ENCODE measurements around the gene ENOX2. TPM values are rescaled to one million over a fixed set of nuclear protein-coding genes. Genes with fewer than 3 reads are reported as not detected.

Gene ENOX2
- polyA plus RNA-seq, 1 donor (not counting 4 experiments of a cell fraction or from before 2014, with no cell fraction given): 24.5 TPM

DNA sequence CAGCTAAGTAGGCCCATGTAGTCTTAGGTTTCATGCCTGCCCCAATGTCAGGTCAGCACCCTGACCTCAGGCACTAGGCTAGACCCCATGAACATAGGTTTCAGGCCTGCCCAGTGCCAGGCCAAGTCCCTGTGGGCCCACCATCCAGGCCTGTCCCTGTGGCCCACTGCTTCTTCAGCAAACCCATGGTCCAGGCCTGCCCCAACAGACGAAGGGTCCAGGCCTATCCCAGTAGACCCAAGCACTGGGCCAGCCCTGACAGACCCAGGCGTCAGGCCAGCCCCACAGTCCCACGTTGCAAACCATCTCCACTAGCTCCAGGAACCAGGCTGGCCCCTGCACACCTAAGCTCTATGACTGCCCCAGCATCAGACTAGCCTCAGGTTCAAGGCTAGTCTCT, 92.4 kb downstream of the ENOX2 start:
- dilution Hi-C loops (cut with MboI; ENCODE audit: extremely low pct_ligation_motif_present, low sequenced_read_pairs): no loop called here
- FAIRE-seq: no peak

DNA sequence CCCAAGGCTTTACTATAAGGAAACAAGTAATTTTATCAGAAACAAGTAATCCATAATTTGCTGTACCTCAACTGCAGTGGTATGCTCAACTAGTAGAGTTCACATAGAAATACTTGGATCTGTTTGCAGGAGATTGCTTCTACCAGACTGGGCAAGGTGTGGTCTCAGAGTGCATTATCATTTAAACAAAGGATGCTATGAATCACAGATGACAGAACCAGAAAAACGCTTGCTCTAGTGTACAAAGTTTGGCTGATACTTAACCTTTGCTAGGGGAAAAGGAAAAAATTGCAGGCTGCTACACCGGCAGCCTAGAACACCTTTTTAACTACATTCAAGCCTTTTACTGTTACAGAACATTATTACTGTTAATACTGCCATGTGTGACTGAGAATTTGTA, 97.1 kb downstream of the ENOX2 start:
- dilution Hi-C loops (cut with MboI; ENCODE audit: extremely low pct_ligation_motif_present, low sequenced_read_pairs): no loop called here
- Histone ChIP-seq H3K4me1 (ENCODE audit: control insufficient read depth, extremely low read depth, insufficient read depth, low read length) (peaks cover 10% of the 10 kb centered on the region), H3K79me2 (ENCODE audit: control insufficient read depth, insufficient read depth, low read length) (no peaks in the 10 kb centered on the region), H3K36me3 (ENCODE audit: control insufficient read depth in 2 of 2, extremely low read depth in 1 of 2, insufficient read depth in 2 of 2, low read length in 2 of 2) (no peaks in the 10 kb centered on the region), H3K9me1 (ENCODE audit: control insufficient read depth, extremely low read depth, insufficient read depth, low read length) (no peaks in the 10 kb centered on the region), H3K4me2 (ENCODE audit: control insufficient read depth, extremely low read depth, insufficient read depth, low read depth, low read length) (no peak overlapping the region), H3K9me3 (ENCODE audit: control insufficient read depth, low read depth, low read length) (no peaks in the 10 kb centered on the region), H3K27me3 (ENCODE audit: control insufficient read depth, extremely low read depth, insufficient read depth, low read length) (no peaks in the 10 kb centered on the region), H2AFZ (ENCODE audit: control insufficient read depth, low read length) (no peak overlapping the region), H3K9ac (ENCODE audit: control insufficient read depth, extremely low read depth, insufficient read depth, low read length) (no peak overlapping the region), H3K27ac (ENCODE audit: control insufficient read depth, insufficient read depth, low read length) (no peak overlapping the region), H4K20me1 (ENCODE audit: control insufficient read depth, extremely low read depth, insufficient read depth, low read length) (no peaks in the 10 kb centered on the region), H3K4me3 (ENCODE audit: control insufficient read depth in 2 of 3, extremely low read depth in 1 of 3, insufficient read depth in 2 of 3, low read depth in 1 of 3, low read length in 3 of 3) (no peak overlapping the region)
- TF ChIP-seq, protein P1, sequence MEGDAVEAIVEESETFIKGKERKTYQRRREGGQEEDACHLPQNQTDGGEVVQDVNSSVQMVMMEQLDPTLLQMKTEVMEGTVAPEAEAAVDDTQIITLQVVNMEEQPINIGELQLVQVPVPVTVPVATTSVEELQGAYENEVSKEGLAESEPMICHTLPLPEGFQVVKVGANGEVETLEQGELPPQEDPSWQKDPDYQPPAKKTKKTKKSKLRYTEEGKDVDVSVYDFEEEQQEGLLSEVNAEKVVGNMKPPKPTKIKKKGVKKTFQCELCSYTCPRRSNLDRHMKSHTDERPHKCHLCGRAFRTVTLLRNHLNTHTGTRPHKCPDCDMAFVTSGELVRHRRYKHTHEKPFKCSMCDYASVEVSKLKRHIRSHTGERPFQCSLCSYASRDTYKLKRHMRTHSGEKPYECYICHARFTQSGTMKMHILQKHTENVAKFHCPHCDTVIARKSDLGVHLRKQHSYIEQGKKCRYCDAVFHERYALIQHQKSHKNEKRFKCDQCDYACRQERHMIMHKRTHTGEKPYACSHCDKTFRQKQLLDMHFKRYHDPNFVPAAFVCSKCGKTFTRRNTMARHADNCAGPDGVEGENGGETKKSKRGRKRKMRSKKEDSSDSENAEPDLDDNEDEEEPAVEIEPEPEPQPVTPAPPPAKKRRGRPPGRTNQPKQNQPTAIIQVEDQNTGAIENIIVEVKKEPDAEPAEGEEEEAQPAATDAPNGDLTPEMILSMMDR (optimal IDR thresholded peaks at IDR 0.05 in 1 of 3, IDR thresholded peaks at IDR 0.05 in 1 of 3, conservative IDR thresholded peaks at IDR 0.05 in 1 of 3; ENCODE audit: extremely low read depth in 1 of 3, insufficient read depth in 2 of 3, low read length in 3 of 3): no peak
- TF ChIP-seq EZH2 (IDR thresholded peaks at IDR 0.05; ENCODE audit: low read length): no peak
- DNase-seq (ENCODE audit: low read depth, low spot score) (no peak), FAIRE-seq (peak; percentile 5)

More for the DNA sequence above, 92.4 kb downstream of the ENOX2 start:
- H3K4me1 ChIP-seq (ENCODE audit: control insufficient read depth, extremely low read depth, insufficient read depth, low read length): peaks cover 8% of the 10 kb centered on the region
- no peak overlapping the region for H3K4me2 ChIP-seq (ENCODE audit: control insufficient read depth, extremely low read depth, insufficient read depth, low read depth, low read length)
- no peak for TF ChIP-seq EZH2 (IDR thresholded peaks at IDR 0.05; ENCODE audit: low read length)
- TF ChIP-seq, protein P1 (optimal IDR thresholded peaks at IDR 0.05 in 1 of 3, IDR thresholded peaks at IDR 0.05 in 1 of 3, conservative IDR thresholded peaks at IDR 0.05 in 1 of 3; ENCODE audit: extremely low read depth in 1 of 3, insufficient read depth in 2 of 3, low read length in 3 of 3): no peak
- H3K27me3 ChIP-seq (ENCODE audit: control insufficient read depth, extremely low read depth, insufficient read depth, low read length): no peaks in the 10 kb centered on the region
- H4K20me1 ChIP-seq (ENCODE audit: control insufficient read depth, extremely low read depth, insufficient read depth, low read length): no peaks in the 10 kb centered on the region
- DNase-seq (ENCODE audit: low read depth, low spot score): no peak
- H3K4me3 ChIP-seq (ENCODE audit: control insufficient read depth in 2 of 3, extremely low read depth in 1 of 3, insufficient read depth in 2 of 3, low read depth in 1 of 3, low read length in 3 of 3): no peak overlapping the region
- no peaks in the 10 kb centered on the region for H3K36me3 ChIP-seq (ENCODE audit: control insufficient read depth in 2 of 2, extremely low read depth in 1 of 2, insufficient read depth in 2 of 2, low read length in 2 of 2)
- H3K27ac ChIP-seq (ENCODE audit: control insufficient read depth, insufficient read depth, low read length): no peak overlapping the region
- H3K9ac ChIP-seq (ENCODE audit: control insufficient read depth, extremely low read depth, insufficient read depth, low read length): no peak overlapping the region
- H3K9me3 ChIP-seq (ENCODE audit: control insufficient read depth, low read depth, low read length): no peaks in the 10 kb centered on the region
- H3K79me2 ChIP-seq (ENCODE audit: control insufficient read depth, insufficient read depth, low read length): no peaks in the 10 kb centered on the region
- H3K9me1 ChIP-seq (ENCODE audit: control insufficient read depth, extremely low read depth, insufficient read depth, low read length): no peaks in the 10 kb centered on the region
- no peak overlapping the region for H2AFZ ChIP-seq (ENCODE audit: control insufficient read depth, low read length)
